H1 (cell line): Measurements from ENCODE around the gene GGT5. TPM values are rescaled to one million over a fixed set of nuclear protein-coding genes. Genes with fewer than 3 reads are reported as not detected.

Source experiments
- CTCF ChIA-PET: fragments of 300-600 bp; sonication (Branson Sonifier 250); formaldehyde crosslinking; loops from one replicate; lab custom pipeline; 2021; ENCODE audit not compliant: partially characterized antibody; lab: Charles Lee
- POLR2A ChIA-PET: fragments of 300-600 bp; sonication (Branson Sonifier 250); formaldehyde crosslinking; loops from one replicate; lab custom pipeline; 2021; ENCODE audit warnings: inconsistent platforms; ENCODE audit not compliant: partially characterized antibody; lab: Charles Lee
- DNase-seq, 2 experiments: peaks; one replicate each; pipeline versions ENCODE4 v3.0.0 to v3.0.0-alpha.2; 2010 to 2022; ENCODE audit warnings: low spot score in 2 of 2, low read depth in 1 of 2, mixed read lengths in 1 of 2
- FAIRE-seq: peaks from 2 replicates; lab custom pipeline; 2011; peaks lifted over from hg19 to GRCh38; lab: Jason Lieb, UNC
- H2AFZ ChIP-seq: 2 replicates; pipeline ENCODE4 v1.8.1; 2012; ENCODE audit warnings: low read length, inconsistent platforms
- H2AK5ac ChIP-seq: 2 replicates; pipeline ENCODE4 v1.6.1; 2013; ENCODE audit warnings: low read depth, low read length
- H2BK120ac ChIP-seq: replicated peaks from 2 replicates; pipeline ENCODE3; 2013; ENCODE audit warnings: low read depth, low read length, inconsistent platforms
- H2BK12ac ChIP-seq: 2 replicates; pipeline ENCODE4 v1.6.1; 2013; ENCODE audit warnings: low read depth, low read length
- H2BK15ac ChIP-seq: 2 replicates; pipeline ENCODE4 v1.6.1; 2013; ENCODE audit warnings: low read length
- H2BK20ac ChIP-seq: 2 replicates; pipeline ENCODE4 v1.6.1; 2013; ENCODE audit warnings: low read length
- H2BK5ac ChIP-seq: 2 replicates; pipeline ENCODE4 v1.6.1; 2013; ENCODE audit warnings: low read depth, low read length
- H3K14ac ChIP-seq: 2 replicates; pipeline ENCODE4 v1.6.1; 2013; ENCODE audit warnings: inconsistent platforms; ENCODE audit not compliant: insufficient read length
- H3K18ac ChIP-seq: 2 replicates; pipeline ENCODE4 v1.6.1; 2013; ENCODE audit warnings: low read length; ENCODE audit errors: extremely low read depth
- H3K23ac ChIP-seq: 2 replicates; pipeline ENCODE4 v1.6.1; 2013; ENCODE audit warnings: inconsistent platforms; ENCODE audit not compliant: insufficient read length
- H3K23me2 ChIP-seq: 2 replicates; pipeline ENCODE4 v1.6.1; 2013; ENCODE audit warnings: low read depth, low read length
- H3K27ac ChIP-seq: 2 replicates; pipeline ENCODE4 v1.6.1; 2011; ENCODE audit warnings: low read depth, low read length, inconsistent platforms
- H3K27me3 ChIP-seq, 4 experiments: replicated peaks in 1 of 4; 1 replicate in 1 of 4; 2 replicates in 3 of 4; pipeline versions ENCODE4 v1.6.1 to v1.8.1; 2011 to 2013; ENCODE audit warnings: low read length in 3 of 4, mild to moderate bottlenecking in 3 of 4, inconsistent platforms in 2 of 4, mixed read lengths in 2 of 4, moderate library complexity in 1 of 4; ENCODE audit not compliant: control insufficient read depth in 3 of 4, insufficient read depth in 3 of 4; ENCODE audit errors: extremely low read depth in 1 of 4
- H3K36me3 ChIP-seq, 4 experiments: 2 replicates each; pipeline versions ENCODE4 v1.6.1 to v1.8.1; 2011 to 2013; ENCODE audit warnings: mild to moderate bottlenecking in 4 of 4, low read length in 3 of 4, moderate library complexity in 2 of 4, control low read depth in 1 of 4, inconsistent platforms in 1 of 4; ENCODE audit not compliant: insufficient read depth in 4 of 4, control insufficient read depth in 2 of 4
- H3K4ac ChIP-seq: replicated peaks from 2 replicates; pipeline ENCODE3; 2013; ENCODE audit warnings: low read length, low read depth, mixed read lengths, inconsistent platforms; ENCODE audit not compliant: insufficient read length
- H3K4me1 ChIP-seq, 4 experiments: replicated peaks in 1 of 4; 1 replicate in 1 of 4; 2 replicates in 3 of 4; pipeline versions ENCODE4 v1.6.1 to v1.8.1; 2011 to 2013; ENCODE audit warnings: low read length in 3 of 4, inconsistent platforms in 2 of 4, mixed read lengths in 1 of 4; ENCODE audit not compliant: insufficient read depth in 4 of 4, control insufficient read depth in 3 of 4
- H3K4me2 ChIP-seq, 2 experiments: 2 replicates each; pipeline versions ENCODE4 v1.6.1 to v1.8.1; 2011 to 2013; ENCODE audit warnings: low read depth in 2 of 2, low read length in 2 of 2, control low read depth in 1 of 2, inconsistent platforms in 1 of 2, mild to moderate bottlenecking in 1 of 2; ENCODE audit not compliant: insufficient read depth in 1 of 2
- H3K4me3 ChIP-seq, 4 experiments: fragments of 200-600, 300-600 bp in 1 of 4; sonication (generic), shearing (Covaris generic), sonication (Bioruptor Twin) in 1 of 4; 2 replicates each; pipeline versions ENCODE4 v1.5.1 to v1.8.1; 2011 to 2016; ENCODE audit warnings: low read length in 4 of 4, low read depth in 3 of 4, control low read depth in 2 of 4, inconsistent platforms in 2 of 4, mild to moderate bottlenecking in 2 of 4, mixed read lengths in 1 of 4, moderate library complexity in 1 of 4; ENCODE audit not compliant: insufficient read depth in 2 of 4; ENCODE audit errors: extremely low read depth in 1 of 4
- H3K56ac ChIP-seq: replicated peaks from 2 replicates; pipeline ENCODE3; 2013; ENCODE audit warnings: low read depth, mild to moderate bottlenecking, mixed read lengths, low read length, inconsistent platforms; ENCODE audit not compliant: insufficient read length
- H3K79me1 ChIP-seq: 2 replicates; pipeline ENCODE4 v1.6.1; 2013; ENCODE audit warnings: low read depth, low read length, control low read depth
- H3K79me2 ChIP-seq, 2 experiments: 2 replicates each; pipeline versions ENCODE4 v1.6.1 to v1.8.1; 2012 to 2013; ENCODE audit warnings: low read length in 2 of 2, mild to moderate bottlenecking in 2 of 2, inconsistent platforms in 1 of 2; ENCODE audit not compliant: insufficient read depth in 2 of 2, control insufficient read depth in 1 of 2
- H3K9ac ChIP-seq, 4 experiments: replicated peaks in 1 of 4; 1 replicate in 1 of 4; 2 replicates in 3 of 4; pipeline versions ENCODE4 v1.6.1 to v1.8.1; 2011 to 2013; ENCODE audit warnings: low read depth in 3 of 4, low read length in 3 of 4, control low read depth in 2 of 4, mild to moderate bottlenecking in 2 of 4, moderate library complexity in 2 of 4, inconsistent platforms in 1 of 4; ENCODE audit errors: extremely low read depth in 1 of 4
- H3K9me3 ChIP-seq, 2 experiments: 2 replicates each; pipeline versions ENCODE4 v1.6.1 to v1.8.1; 2012 to 2013; ENCODE audit warnings: mild to moderate bottlenecking in 2 of 2, moderate library complexity in 2 of 2, control low read depth in 1 of 2, inconsistent platforms in 1 of 2, low read depth in 1 of 2, low read length in 1 of 2, mixed read lengths in 1 of 2; ENCODE audit not compliant: insufficient read depth in 2 of 2
- H4K20me1 ChIP-seq, 2 experiments: replicated peaks in 1 of 2; 2 replicates each; pipeline versions ENCODE3 to v1.8.1; 2011 to 2013; ENCODE audit warnings: inconsistent platforms in 2 of 2, low read length in 2 of 2, mild to moderate bottlenecking in 1 of 2; ENCODE audit not compliant: insufficient read depth in 2 of 2, control insufficient read depth in 1 of 2
- H4K5ac ChIP-seq: 2 replicates; pipeline ENCODE4 v1.6.1; 2013; ENCODE audit warnings: low read length, low read depth, mixed read lengths, inconsistent platforms; ENCODE audit not compliant: insufficient read length
- H4K8ac ChIP-seq: 2 replicates; pipeline ENCODE4 v1.8.0; 2013; ENCODE audit warnings: mild to moderate bottlenecking, moderate library complexity, low read length, inconsistent platforms; ENCODE audit not compliant: insufficient read depth; ENCODE audit errors: extremely low read depth
- H4K91ac ChIP-seq: replicated peaks from 2 replicates; pipeline ENCODE3; 2013; ENCODE audit warnings: low read length, mixed read lengths, inconsistent platforms; ENCODE audit not compliant: insufficient read length
- TEAD4 ChIP-seq: IDR thresholded peaks from 2 replicates; pipeline ENCODE4 v1.6.1; 2012; ENCODE audit warnings: low read depth, low read length, inconsistent platforms, mixed read lengths
- WGBS, 2 experiments: shearing (Covaris generic) in 1 of 2; methylation state at CpG; one replicate each; pipeline versions ENCODE4 v1.1.6 to v1.1.7; 2013 to 2015; ENCODE audit warnings: low lambda C conversion rate in 2 of 2, mixed read lengths in 2 of 2, inconsistent platforms in 1 of 2, low coverage in 1 of 2, missing lambda C conversion rate in 1 of 2; ENCODE audit not compliant: insufficient replicate concordance in 2 of 2, insufficient coverage in 1 of 2, insufficient read length in 1 of 2; ENCODE audit errors: extremely low coverage in 1 of 2, missing lambda C conversion rate in 1 of 2; 5-methylcytosine and 5-hydroxymethylcytosine counted together
- polyA plus RNA-seq, 7 experiments: library from polyadenylated mRNA; depleted of rRNA in 3 of 7; stranded (reverse) in 5 of 7; unstranded in 2 of 7; fragments of >200 nt in 5 of 7; fragments of 200-250 nt in 2 of 7; gene quantifications; 1 replicate in 5 of 7; 2 replicates in 1 of 7; 4 replicates in 1 of 7; pipeline versions ENCODE4 v1.2.1 to v1.2.3, GENCODE V29; 2011 to 2013; ENCODE audit warnings: missing spikeins in 2 of 7, mixed read lengths in 2 of 7
- total RNA-seq: library from RNA; stranded (reverse); fragmentation: NEBNext Ultra II Directional; extraction: Animal tissue kit (Norgen Biotek cat#: 25700); gene quantifications from 2 replicates; pipeline ENCODE4 v1.2.1, GENCODE V29; 2021

The GGT5 gene
- total and polyA plus RNA-seq, 2 of the 8 experiments (the other 6 are each of a cell fraction or from before 2014, with no cell fraction given) = 0.05 TPM; not detected in 1

DNA sequence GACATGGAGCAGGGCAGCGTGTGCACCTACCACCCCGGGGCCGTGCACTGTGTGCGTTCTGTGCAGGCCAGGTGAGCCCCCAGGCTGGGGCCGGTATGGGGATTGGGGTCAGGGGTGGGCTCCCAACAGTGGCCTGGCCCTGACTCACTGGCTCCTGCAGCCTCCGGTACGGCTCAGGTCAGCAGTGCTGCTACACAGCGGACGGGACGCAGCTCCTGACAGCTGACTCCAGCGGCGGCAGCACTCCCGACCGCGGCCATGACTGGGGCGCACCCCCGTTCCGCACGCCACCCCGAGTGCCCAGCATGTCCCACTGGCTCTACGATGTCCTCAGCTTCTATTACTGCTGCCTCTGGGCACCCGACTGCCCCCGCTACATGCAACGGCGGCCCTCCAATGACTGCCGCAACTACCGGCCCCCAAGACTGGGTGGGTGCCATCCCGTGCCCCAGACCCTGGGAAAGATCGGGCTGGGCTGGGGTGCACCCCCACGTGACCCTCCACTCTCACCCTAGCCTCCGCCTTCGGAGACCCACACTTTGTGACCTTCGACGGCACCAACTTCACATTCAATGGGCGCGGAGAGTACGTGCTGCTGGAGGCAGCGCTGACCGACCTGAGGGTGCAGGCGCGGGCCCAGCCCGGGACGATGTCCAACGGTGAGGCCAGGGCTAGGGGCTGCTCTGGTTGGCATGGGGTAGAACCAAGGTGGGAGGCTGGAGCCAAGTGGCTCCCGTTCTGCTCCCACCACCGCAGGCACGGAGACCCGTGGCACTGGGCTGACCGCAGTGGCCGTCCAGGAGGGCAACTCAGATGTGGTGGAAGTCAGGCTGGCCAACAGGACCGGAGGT is 59.2 kb downstream of the GGT5 start:
- H2BK120ac ChIP-seq = no peak overlapping the region
- no peak overlapping the region for H3K18ac ChIP-seq
- no peak for DNase-seq
- no peak overlapping the region for H2AFZ ChIP-seq
- H3K4ac ChIP-seq = no peak overlapping the region
- WGBS, 2 experiments = 92% methylated on average over 42 of the region's 51 CpGs; no CpG with 5 or more reads in 1 of the 2 experiments
- H3K23ac ChIP-seq = no peak overlapping the region
- H3K4me2 ChIP-seq = no peak overlapping the region
- H2BK5ac ChIP-seq = no peak overlapping the region; the same call in 1 of the 2 replicates
- no peak overlapping the region for H3K14ac ChIP-seq
- H3K79me2 ChIP-seq = no peaks in the 10 kb centered on the region
- no peak overlapping the region for H3K56ac ChIP-seq
- H4K8ac ChIP-seq = 0 out of 2 replicates have a peak overlapping the region, but pooled peaks have one; percentile 4
- CTCF ChIA-PET = interaction anchor here (0.8 to 7.2 kb wide), 5 partner anchors 10 to 78 kb away, joined by 3 to 70 read pairs (median 3); partner anchors contain the start of gene GGT5
- H2AK5ac ChIP-seq = no peak overlapping the region
- H2BK15ac ChIP-seq = no peak overlapping the region
- H2BK20ac ChIP-seq = no peak overlapping the region
- H3K9me3 ChIP-seq = no peaks in the 10 kb centered on the region
- no peak for FAIRE-seq
- no peak overlapping the region for H3K9ac ChIP-seq
- no peak for TF ChIP-seq TEAD4
- POLR2A ChIA-PET = no interaction called here
- peaks cover 0 to 17% (median 10%) of the 10 kb centered on the region in 4 experiments; a peak in 6 of 7 replicates for H3K4me1 ChIP-seq
- H4K5ac ChIP-seq = no peak overlapping the region
- no peaks in the 10 kb centered on the region for H3K36me3 ChIP-seq
- H3K23me2 ChIP-seq = no peaks in the 10 kb centered on the region; the same call in 1 of the 2 replicates
- no peak overlapping the region for H4K91ac ChIP-seq
- H3K79me1 ChIP-seq = no peaks in the 10 kb centered on the region
- no peak overlapping the region for H3K27ac ChIP-seq
- no peaks in the 10 kb centered on the region for H3K27me3 ChIP-seq
- no peak overlapping the region for H2BK12ac ChIP-seq
- H3K4me3 ChIP-seq = no peak overlapping the region
- no peaks in the 10 kb centered on the region for H4K20me1 ChIP-seq
